NCI-H1105 treated with DMSO at 0.1 percent for 48 hours (cell line): ENCODE measurements around the gene HBB.
"Not testable (repeated sequence)": the region's sequence is repeated elsewhere in the genome, so short reads cannot be mapped to it uniquely, and the experiment has no call there.

ENCODE experiments used
- DNase-seq: peaks from one replicate; lab custom pipeline; 2025; lab: John Stamatoyannopoulos, UW

Gene HBB

DNA sequence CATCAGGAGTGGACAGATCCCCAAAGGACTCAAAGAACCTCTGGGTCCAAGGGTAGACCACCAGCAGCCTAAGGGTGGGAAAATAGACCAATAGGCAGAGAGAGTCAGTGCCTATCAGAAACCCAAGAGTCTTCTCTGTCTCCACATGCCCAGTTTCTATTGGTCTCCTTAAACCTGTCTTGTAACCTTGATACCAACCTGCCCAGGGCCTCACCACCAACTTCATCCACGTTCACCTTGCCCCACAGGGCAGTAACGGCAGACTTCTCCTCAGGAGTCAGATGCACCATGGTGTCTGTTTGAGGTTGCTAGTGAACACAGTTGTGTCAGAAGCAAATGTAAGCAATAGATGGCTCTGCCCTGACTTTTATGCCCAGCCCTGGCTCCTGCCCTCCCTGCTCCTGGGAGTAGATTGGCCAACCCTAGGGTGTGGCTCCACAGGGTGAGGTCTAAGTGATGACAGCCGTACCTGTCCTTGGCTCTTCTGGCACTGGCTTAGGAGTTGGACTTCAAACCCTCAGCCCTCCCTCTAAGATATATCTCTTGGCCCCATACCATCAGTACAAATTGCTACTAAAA, at the start of gene HBB:
TSS of gene HBB (minus strand) at position 340 of the 579 bp plus-strand sequence. CDS start at position 290, 50 bp downstream.
- DNase-seq = peak; percentile 35

DNA sequence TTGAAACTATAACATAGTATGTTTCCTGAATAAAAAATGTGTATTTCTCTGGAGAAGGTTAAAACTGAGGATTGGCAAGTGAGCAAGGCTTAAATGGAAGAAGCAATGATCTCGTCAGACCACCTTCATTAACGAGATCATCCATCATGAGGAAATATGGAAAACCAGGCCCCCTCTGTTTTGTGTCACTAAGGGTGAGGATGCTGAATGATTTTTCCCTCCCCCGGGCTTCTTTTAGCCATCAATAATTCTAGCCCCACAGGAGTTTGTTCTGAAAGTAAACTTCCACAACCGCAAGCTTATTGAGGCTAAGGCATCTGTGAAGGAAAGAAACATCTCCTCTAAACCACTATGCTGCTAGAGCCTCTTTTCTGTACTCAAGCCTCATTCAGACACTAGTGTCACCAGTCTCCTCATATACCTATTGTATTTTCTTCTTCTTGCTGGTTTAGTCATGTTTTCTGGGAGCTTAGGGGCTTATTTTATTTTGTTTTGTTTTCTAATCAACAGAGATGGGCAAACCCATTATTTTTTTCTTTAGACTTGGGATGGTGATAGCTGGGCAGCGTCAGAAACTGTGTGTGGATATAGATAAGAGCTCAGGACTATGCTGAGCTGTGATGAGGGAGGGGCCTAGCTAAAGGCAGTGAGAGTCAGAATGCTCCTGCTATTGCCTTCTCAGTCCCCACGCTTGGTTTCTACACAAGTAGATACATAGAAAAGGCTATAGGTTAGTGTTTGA, 48.7 kb upstream of the HBB start:
- DNase-seq = no peak

DNA sequence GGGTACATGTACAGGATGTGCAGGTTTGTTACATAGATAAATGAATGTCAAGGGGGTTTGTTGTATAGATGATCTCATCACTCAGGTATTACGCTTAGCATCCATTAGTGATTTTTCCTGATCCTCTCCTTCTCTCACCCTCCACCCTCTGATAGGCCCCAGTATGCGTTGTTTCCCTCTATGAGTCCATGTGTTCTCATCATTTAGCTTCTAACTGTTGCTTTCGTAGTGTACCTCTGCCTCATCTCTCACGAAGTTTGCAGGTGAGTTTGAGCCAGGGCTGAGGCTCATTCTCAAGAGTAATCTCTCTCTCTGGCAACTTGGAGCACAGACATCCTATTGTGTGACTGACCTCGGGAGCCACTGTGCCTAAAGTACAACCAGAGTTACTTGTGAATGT, 47.5 kb upstream of the HBB start:
- DNase-seq = no peak

DNA sequence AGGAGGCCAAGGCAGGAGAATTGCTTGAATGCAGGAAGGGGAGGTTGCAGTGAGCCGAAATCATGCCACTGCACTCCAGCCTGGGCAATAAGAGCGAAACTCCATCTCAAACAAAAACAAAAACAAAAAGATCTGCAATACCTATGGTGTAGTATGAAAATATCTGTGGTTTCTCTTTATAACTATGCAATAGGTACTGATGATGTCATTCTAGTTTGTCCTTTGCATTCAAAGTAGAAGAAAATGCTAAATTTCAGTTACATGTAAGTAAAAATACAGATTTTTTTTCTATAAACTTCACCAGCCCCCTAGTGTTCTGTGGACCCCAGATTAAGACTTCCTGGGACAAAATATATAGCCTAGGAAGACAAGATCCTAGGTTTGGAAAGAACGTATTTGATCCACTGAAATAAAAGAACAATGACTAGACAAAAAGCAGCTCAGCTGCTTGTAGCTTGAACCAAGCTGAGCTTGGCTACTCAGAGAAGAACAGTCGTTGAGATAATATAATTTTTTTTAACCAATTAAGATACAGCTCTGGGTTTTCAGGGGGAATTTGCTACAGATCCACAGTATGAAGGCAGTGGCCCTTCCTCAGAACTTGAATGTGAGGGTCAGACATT, 45.6 kb upstream of the HBB start:
- DNase-seq = no peak

DNA sequence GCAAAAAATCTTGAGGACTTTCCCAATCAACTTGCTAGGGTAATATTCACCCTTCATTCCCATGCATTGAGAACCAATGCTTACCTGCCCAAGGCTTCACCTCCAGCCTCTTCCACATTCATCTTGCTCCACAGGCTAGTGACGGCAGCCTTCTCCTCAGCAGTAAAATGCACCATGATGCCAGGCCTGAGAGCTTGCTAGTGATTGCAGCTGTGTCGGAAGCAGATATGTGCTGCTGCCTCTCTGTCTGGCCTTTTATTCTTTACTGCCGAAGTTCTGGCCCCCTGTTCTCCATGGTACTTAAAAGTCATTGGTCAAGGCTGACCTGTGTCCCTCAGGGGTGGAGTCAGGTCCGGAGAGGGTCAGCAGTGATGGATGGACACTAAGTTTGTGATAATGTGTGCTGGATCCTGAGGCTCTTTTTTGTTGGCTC, 42.9 kb upstream of the HBB start, which contains the start of gene HBE1:
TSS of gene HBE1 (minus strand) at position 231 of the 433 bp plus-strand sequence. CDS start at position 176, 55 bp downstream.
- DNase-seq = no peak

DNA sequence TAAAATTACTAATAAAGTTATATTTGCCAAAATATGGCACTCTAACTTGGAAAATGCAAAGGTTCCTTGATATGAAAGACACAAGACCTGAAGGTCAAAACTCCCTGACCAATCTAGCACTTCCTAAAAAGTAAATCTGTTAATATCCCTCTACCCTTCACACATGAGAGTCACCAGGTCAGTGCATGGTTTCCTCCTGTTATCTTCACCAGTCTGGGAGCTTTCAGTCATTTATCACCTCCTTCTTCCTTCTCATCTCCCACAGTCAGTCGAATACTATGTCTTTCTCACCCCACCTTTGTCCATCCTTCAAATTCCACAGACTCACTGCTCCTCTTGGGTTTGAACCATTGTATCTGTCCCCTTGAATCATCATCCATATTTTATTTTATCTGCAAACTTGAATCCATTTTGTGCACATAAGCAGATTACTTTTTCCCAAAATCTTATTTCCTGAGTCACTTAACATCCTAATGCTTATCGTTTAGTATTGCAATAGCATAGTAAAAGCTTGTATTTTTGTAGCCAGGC, 40.2 kb upstream of the HBB start:
- no peak for DNase-seq

DNA sequence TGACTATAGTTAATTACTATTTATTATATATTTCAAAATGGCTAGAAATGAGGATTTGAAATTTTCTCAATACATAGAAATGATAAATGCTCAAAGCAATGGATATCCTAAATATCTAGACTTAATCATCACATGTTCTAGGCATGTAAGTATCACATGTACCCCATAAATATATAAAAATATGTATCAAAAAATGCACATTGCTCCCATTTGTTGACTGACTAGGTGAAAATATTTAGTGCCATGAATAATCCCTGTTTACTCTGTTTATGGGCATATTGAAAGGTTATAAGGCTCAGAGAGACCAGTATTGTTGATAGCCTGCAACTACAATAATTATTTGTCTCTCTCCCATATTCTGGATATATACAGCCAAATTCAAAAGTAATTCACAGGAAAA, 39.7 kb upstream of the HBB start:
- DNase-seq = no peak

DNA sequence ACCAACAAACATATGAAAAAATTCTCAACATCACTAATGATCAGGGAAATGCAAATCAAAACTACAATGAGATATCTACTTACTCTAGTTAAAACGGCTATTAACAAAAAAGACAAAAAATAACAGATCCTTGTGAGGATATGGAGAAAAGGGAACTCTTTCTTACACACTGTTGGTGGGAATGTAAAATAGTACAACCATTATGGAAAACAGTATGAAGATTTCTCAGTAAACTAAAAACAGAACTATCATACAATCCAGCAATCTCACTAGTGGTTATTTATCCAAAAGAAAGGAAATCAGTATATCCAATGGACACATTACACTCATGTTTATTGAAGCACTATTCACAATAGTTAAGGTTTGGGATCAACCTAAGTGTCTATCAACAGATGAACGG, 39.0 kb upstream of the HBB start:
- no peak for DNase-seq

DNA sequence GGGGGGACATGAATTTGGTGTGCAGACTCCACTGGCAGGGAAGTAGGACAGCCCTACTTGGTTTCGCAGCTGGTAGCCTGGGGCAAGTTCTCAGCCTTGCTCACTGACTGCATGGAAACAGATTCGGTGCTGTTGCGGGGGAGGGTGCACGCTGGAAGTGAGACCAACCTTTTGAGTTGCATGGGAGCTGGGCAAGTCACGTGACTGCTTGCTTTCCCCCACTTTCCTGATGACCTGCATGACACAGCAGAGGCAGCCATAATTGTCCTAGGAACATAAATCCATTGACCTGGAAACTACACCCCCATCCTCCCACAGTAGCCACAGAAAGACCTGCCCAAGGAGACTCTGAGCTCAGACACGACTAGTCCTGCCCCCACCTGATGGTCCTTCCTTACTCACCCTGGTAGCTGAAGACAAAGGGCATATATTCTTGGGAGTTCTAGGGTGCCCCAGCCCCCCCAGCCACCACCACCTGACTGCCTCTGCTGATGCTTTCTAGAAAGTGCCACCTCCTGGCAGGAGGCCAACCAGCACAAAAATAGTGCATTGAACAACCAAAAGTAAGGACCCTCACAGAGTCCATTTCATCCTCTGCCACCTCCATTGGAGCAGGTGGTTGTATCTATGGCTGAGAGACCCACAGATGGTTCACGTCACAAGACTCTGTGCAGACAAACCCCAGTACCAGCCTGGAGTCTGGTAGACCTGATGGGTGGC, 31.8 kb upstream of the HBB start:
- DNase-seq = no peak

DNA sequence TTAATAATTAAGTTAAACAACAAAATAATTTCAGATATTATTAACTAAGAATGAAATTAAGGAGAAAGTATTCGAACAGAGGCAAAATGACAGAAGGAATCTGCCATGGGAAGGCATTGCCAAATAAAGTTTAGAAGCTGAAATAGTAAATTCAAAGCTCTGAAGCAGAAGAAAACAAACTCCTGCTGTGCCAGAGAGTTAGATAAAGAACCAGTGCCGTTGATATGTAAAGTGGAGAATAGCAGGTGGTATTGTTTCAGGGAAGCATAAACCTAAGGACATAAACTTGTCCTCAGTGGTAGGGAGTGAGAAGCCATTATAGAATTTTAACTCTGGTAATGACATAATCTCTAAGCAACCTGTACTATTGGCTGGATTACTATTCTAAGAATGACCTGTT, 30.4 kb upstream of the HBB start:
- DNase-seq = no peak

DNA sequence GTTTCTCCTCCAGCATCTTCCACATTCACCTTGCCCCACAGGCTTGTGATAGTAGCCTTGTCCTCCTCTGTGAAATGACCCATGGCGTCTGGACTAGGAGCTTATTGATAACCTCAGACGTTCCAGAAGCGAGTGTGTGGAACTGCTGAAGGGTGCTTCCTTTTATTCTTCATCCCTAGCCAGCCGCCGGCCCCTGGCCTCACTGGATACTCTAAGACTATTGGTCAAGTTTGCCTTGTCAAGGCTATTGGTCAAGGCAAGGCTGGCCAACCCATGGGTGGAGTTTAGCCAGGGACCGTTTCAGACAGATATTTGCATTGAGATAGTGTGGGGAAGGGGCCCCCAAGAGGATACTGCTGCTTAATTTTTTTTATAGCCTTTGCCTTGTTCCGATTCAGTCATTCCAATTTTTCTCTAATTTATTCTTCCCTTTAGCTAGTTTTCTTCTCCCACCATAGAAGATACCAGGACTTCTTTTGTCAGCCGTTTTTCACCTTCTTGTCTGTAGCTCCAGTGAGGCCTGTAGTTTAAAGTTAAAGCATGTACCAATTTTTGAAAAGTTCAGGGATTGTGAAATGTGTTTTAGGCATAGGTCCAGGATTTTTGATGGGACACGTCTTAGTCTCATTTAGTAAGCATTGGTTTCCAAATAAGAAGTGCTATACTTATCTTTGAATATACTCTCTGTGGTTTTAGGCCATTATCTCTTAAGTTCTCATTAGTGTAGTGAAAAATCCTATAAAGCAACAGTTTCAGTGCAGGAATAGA, 28.0 kb upstream of the HBB start, which contains the start of gene HBG2:
TSS of gene HBG2 (minus strand) at position 136 of the 768 bp plus-strand sequence. CDS start at position 83, 53 bp downstream.
- not testable (repeated sequence) for DNase-seq

DNA sequence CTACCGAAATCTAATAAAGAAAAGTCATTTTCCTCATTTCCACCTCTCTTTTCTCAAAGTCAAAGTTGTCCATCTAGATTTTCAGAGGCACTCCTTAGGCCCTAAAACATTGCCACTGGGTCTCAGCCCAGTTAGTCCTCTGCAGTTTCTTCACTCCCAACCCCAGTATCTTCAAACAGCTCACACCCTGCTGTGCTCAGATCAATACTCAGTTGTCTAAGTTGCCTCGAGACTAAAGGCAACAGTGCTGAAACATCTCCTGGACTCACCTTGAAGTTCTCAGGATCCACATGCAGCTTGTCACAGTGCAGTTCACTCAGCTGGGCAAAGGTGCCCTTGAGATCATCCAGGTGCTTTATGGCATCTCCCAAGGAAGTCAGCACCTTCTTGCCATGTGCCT, 27.2 kb upstream of the HBB start:
- not testable (repeated sequence) for DNase-seq

DNA sequence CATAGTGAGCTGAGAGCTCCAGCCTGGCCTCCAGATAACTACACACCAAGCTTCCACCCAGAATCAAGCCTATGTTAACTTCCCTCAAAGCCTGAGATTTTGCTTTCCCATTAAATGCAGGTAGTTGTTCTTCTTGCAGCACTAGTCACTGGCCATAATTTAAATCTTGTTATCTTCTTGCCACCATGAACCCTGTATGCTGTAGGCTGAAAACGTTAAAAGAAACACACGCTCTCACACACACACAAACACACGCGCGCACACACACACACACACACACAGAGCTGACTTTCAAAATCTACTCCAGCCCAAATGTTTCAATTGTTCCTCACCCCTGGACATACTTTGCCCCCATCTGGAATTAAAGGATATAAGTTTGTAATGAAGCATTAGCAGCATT, 26.6 kb upstream of the HBB start:
- not testable (repeated sequence) for DNase-seq

DNA sequence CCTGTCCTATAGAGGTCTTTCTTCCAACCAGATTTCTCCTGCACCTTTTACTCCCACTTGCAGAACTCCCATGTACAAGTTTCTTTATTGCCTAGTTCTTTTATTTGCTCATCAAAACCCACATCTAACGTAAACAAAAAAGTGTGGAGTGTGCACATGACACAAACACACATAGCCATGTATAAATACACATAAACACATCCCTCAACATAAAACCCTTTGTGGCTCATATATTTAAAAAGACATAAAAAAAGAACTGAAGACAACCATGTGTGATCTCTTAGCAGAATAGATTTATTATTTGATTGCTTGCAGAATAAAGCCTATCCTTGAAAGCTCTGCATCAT, 26.0 kb upstream of the HBB start:
- no peak for DNase-seq

DNA sequence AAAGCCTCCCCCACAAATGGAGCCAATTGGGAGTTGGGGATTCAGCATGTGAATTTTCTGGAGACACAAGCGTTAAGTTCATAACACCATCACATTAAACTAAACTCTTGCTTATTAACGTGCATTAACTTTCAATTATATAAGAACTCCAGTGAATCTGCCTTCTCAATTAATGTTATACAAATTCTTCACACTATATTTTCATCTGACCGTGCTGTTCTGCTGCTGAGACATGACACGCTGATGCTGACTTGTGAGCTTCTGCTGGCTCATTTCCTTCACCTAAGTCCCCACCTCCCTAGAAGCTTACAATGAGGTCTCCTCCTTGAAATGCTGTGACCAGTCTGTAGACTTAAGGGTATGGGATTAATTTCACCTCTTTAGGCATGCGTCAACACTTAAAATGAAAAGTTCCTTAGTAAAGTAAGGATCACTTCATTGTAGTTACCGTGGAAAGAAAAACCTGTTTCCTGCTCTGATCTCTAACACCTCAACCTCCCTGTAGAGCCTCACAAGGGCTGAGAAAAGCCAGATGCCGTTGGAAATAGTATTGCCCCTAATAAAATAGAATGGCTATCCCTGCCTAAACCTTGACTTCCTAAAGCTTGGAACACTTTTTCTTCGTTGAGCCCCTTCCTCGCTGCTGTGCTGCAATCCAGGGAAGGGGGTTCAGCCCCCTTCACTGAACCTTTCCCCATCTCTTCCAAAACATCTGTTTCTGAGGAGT, 25.5 kb upstream of the HBB start:
- no peak for DNase-seq

DNA sequence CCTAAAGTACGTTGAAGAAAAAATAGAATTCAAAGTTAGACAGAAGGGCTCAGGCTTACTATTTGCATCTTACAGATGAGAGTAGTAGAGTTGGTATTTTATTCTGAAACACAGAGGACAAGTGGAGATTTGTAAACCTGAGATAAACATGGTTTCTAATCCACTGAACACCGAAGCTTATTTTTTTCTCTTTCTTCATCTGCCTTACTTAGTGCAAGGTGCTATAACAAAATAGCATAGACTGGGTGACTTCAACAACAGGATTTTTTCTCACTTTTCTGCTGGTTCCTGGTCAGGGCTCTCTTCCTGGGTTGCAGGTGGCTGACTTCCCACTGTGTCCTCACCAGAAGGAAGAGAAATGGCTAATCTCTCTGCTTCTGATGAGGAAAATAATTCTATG, 24.9 kb upstream of the HBB start:
- no peak for DNase-seq

DNA sequence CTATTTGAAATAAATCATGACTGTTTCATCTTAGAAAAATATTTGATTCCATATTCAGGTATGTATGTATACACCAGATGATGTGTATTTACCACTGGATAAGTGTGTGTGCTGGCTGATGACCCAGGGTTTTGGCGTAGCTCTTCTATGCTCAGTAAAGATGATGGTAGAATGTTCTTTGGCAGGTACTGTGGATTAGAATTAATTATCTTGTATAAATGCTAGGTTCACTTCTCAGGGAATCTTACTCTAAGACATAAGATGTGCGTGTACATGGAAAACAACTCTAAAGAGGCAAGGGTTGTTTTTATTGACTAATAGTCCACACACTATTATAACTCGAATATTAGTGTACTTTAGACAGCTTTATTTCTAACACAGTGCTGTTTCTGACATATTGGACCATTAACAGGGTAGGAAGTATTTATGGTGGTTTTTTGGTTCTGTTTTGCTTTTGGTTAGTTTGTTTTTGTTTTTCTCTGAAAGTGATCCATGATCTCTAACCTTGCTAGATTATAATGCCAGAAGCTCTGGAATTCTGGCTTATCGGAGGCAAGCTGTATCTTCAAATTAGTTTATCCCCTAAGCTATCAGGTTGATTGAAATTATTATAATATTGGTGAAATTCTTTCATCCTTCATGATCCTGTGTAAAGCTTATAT, 23.8 kb upstream of the HBB start:
- DNase-seq = no peak

DNA sequence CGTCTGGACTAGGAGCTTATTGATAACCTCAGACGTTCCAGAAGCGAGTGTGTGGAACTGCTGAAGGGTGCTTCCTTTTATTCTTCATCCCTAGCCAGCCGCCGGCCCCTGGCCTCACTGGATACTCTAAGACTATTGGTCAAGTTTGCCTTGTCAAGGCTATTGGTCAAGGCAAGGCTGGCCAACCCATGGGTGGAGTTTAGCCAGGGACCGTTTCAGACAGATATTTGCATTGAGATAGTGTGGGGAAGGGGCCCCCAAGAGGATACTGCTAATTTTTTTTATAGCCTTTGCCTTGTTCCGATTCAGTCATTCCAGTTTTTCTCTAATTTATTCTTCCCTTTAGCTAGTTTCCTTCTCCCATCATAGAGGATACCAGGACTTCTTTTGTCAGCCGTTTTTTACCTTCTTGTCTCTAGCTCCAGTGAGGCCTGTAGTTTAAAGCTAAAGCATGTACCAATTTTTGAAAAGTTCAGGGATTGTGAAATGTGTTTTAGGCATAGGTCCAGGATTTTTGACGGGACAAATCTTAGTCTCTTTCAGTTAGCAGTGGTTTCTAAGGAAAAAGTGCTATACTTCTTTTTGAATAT, 23.0 kb upstream of the HBB start, which contains the start of gene HBG1:
TSS of gene HBG1 (minus strand) at position 51 of the 590 bp plus-strand sequence. CDS start 53 bp downstream, outside the sequence.
- not testable (repeated sequence) for DNase-seq

DNA sequence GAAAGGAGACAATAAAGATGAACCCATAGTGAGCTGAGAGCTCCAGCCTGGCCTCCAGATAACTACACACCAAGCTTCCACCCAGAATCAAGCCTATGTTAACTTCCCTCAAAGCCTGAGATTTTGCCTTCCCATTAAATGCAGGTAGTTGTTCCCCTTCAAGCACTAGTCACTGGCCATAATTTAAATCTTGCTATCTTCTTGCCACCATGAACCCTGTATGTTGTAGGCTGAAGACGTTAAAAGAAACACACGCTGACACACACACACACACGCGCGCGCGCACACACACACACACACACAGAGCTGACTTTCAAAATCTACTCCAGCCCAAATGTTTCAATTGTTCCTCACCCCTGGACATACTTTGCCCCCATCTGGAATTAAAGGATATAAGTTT, 21.6 kb upstream of the HBB start:
- not testable (repeated sequence) for DNase-seq
